Upper lobe of right lung (tissue), 1 donor: Measurements from ENCODE around the gene EPOP. TPM values are rescaled to one million over a fixed set of nuclear protein-coding genes. Genes with fewer than 3 reads are reported as not detected.

Source experiments
- ATAC-seq: fragments of 200-7000 bp; cut with Tn5 transposase; one replicate; pipeline ENCODE4 v1.9.1; 2020; ENCODE audit warnings: mild to moderate bottlenecking, moderate library complexity
- DNase-seq: peaks from one replicate; pipeline ENCODE4 v3.0.0-alpha.2; 2020
- H3K27ac ChIP-seq: fragments of 200-600 bp; one replicate; pipeline ENCODE4 v1.8.0; 2022
- H3K27me3 ChIP-seq: fragments of 200-600 bp; one replicate; pipeline ENCODE4 v1.8.0; 2022; ENCODE audit warnings: mild to moderate bottlenecking
- H3K36me3 ChIP-seq: fragments of 200-600 bp; one replicate; pipeline ENCODE4 v1.8.0; 2022
- H3K4me1 ChIP-seq: fragments of 200-600 bp; one replicate; pipeline ENCODE4 v1.8.0; 2022
- H3K4me3 ChIP-seq: fragments of 200-600 bp; one replicate; pipeline ENCODE4 v1.8.0; 2022; ENCODE audit warnings: mild to moderate bottlenecking
- H3K9me3 ChIP-seq: fragments of 200-600 bp; one replicate; pipeline ENCODE4 v1.8.0; 2022
- intact Hi-C: fragments of 100-400 bp; cut with DNase I; formaldehyde crosslinking; loops from one replicate; pipeline ENCODE4 v1.11.0; 2022
- total RNA-seq: library from RNA; stranded (reverse); fragmentation: NEBNext Ultra II Directional; extraction: Animal tissue kit (Norgen Biotek cat#: 25700); gene quantifications from one replicate; pipeline ENCODE4 v1.2.1, GENCODE V29; 2021
- TF ChIP-seq, protein P1 (sequence below): fragments of 200-600 bp; IDR thresholded peaks from one replicate; pipeline ENCODE4 v1.8.0; 2022; ENCODE audit warnings: antibody characterized with exemption
- donor health status: DM: no; HTN: yes; CAD: no; lungs with severe emphysema.

The EPOP gene
- total RNA-seq, 1 donor from 2014 or later: 2.1 TPM

DNA sequence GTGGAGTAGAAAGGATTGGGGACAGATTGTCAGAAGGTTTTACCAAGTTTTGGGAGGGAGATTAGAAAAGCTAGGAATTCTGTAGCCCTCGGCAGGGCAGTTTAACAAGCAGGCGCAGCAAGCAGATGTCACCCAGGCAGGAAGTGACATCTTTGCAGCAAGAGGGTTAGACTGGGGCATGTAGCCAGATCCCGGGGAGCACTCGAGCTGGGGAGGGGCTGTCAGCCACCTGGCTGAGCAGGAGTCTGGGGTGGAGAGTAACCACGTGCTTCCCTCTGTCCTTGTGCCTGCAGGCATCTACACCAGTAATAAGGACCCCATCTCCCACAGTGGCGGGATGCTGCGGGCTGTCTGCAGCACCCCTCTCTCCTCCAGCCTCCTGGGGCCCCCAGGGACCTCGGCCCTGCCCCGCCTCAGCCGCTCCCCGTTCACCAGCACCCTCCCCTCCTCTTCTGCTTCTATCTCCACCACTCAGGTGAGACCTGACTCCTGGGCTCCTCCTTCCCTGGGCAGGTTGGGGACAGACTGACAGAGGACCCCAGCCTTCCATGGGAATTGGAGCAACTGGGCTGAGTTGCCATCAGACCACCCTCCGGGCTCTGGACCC is 42.5 kb upstream of the EPOP start:
- ATAC-seq: no peak
- Histone ChIP-seq H3K4me3 (no peak overlapping the region), H3K9me3 (no peaks in the 10 kb centered on the region), H3K36me3 (peaks cover 92% of the 10 kb centered on the region), H3K27ac (no peak overlapping the region), H3K4me1 (no peaks in the 10 kb centered on the region), H3K27me3 (no peaks in the 10 kb centered on the region)
- intact Hi-C loops: no loop called here
- TF ChIP-seq, protein P1, sequence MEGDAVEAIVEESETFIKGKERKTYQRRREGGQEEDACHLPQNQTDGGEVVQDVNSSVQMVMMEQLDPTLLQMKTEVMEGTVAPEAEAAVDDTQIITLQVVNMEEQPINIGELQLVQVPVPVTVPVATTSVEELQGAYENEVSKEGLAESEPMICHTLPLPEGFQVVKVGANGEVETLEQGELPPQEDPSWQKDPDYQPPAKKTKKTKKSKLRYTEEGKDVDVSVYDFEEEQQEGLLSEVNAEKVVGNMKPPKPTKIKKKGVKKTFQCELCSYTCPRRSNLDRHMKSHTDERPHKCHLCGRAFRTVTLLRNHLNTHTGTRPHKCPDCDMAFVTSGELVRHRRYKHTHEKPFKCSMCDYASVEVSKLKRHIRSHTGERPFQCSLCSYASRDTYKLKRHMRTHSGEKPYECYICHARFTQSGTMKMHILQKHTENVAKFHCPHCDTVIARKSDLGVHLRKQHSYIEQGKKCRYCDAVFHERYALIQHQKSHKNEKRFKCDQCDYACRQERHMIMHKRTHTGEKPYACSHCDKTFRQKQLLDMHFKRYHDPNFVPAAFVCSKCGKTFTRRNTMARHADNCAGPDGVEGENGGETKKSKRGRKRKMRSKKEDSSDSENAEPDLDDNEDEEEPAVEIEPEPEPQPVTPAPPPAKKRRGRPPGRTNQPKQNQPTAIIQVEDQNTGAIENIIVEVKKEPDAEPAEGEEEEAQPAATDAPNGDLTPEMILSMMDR: no peak
- no peak for DNase-seq

DNA sequence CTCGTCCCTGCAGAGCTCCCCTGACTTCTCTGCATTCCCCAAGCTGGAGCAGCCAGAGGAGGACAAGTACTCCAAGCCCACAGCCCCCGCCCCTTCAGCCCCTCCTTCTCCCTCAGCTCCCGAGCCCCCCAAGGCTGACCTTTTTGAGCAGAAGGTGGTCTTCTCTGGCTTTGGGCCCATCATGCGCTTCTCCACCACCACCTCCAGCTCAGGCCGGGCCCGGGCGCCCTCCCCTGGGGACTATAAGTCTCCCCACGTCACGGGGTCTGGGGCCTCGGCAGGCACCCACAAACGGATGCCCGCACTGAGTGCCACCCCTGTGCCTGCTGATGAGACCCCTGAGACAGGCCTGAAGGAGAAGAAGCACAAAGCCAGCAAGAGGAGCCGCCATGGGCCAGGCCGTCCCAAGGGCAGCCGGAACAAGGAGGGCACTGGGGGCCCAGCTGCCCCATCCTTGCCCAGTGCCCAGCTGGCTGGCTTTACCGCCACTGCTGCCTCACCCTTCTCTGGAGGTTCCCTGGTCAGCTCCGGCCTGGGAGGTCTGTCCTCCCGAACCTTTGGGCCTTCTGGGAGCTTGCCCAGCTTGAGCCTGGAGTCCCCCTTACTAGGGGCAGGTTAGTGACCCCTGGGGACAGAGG is 41.7 kb upstream of the EPOP start:
- ATAC-seq (no peak), DNase-seq (no peak)
- no peaks in the 10 kb centered on the region for H3K4me1 ChIP-seq
- H3K4me3 ChIP-seq: no peak overlapping the region
- H3K9me3 ChIP-seq: no peaks in the 10 kb centered on the region
- intact Hi-C loops: no loop called here
- TF ChIP-seq, protein P1: no peak
- H3K27me3 ChIP-seq: no peaks in the 10 kb centered on the region
- peaks cover 92% of the 10 kb centered on the region for H3K36me3 ChIP-seq
- no peak overlapping the region for H3K27ac ChIP-seq

DNA sequence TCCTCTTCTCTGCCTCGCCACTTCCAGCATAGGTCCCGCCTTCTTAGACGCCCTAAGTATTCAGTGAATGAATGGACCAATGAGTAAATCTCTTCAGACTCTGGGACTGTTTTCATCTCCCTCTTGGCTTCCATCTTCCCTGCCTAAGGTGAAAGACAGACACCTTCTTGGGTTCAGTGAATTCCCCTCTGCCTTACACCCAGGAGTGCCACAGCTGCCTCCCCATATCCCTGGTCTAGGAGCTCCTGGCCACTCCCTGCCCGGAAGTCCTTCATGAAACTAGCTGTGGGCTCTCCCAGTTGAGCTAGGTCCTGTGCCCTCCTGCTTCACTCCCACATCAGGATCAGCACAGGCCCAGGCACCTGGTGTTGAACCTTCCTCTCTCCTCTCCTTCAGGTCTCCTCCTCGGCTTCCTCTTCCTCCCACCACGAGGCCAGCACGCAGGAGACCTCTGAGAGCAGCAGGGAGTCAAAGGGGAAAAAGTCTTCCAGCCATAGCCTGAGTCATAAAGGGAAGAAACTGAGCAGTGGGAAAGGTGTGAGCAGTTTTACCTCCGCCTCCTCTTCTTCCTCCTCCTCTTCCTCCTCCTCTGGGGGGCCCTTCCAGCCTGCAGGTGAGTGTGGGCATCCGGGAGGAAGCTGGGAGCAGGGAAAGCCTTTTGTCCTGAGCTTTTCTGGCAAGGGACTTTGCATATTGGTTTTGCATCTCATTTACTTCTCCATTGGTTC is 40.6 kb upstream of the EPOP start:
- no peak for ATAC-seq
- H3K9me3 ChIP-seq: no peaks in the 10 kb centered on the region
- no peak overlapping the region for H3K4me3 ChIP-seq
- no peaks in the 10 kb centered on the region for H3K4me1 ChIP-seq
- H3K27me3 ChIP-seq: no peaks in the 10 kb centered on the region
- intact Hi-C loops: no loop called here
- H3K27ac ChIP-seq: no peak overlapping the region
- DNase-seq: no peak
- TF ChIP-seq, protein P1: no peak
- peaks cover 84% of the 10 kb centered on the region for H3K36me3 ChIP-seq

DNA sequence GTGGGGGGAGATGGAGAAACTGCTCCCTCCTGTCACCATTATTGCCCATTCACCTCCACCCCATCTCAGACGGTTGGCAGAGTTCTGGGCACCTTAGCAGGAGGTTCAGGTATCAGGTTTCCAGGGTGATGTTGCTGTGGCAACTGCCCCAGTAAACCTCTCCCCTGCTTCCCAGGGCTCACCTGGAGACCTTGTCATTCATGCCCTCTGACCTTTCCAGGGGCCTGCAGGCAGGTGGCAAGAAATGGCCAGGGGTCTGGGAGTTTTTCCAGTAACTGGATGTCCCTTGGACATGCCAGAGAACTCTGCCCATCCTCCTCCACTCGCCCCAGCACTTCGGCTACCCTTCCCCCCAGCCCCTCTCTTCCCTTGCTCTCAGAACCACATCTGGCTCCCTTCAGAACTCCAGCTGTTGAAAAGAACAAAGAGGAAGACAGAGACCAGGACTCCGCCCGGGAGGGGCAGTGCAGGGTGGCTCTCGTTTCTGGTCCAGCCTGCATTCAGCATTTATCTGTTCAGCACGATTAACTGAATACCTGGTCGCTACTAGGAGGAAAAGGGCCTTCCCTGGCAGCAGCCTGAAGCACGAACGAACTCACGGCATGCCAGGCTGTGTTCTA is 38.8 kb upstream of the EPOP start:
- DNase-seq (no peak), ATAC-seq (no peak)
- H3K9me3 ChIP-seq: no peaks in the 10 kb centered on the region
- no peak overlapping the region for H3K27ac ChIP-seq
- H3K4me3 ChIP-seq: no peak overlapping the region
- peaks cover 87% of the 10 kb centered on the region for H3K36me3 ChIP-seq
- intact Hi-C loops: no loop called here
- H3K27me3 ChIP-seq: no peaks in the 10 kb centered on the region
- no peaks in the 10 kb centered on the region for H3K4me1 ChIP-seq
- TF ChIP-seq, protein P1: no peak

DNA sequence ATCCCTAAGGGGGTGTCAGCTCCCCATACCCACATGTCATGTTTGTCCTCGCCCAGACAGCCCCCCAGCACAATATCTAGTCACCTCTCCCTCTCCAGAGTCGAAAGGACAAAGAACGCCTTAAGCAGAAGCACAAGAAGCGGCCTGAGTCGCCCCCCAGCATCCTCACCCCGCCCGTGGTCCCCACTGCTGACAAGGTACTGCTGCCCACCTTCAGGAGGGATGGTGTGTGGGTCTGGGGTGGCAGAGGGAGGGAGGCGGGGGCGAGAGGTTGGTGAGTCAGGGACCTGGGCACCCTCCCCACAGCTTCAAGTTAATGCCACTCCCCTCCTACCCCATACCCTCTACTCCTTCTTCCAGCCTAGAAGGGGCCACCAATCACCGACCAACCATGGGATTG is 37.8 kb upstream of the EPOP start:
- Histone ChIP-seq H3K27me3 (no peaks in the 10 kb centered on the region), H3K4me3 (no peak overlapping the region), H3K36me3 (peaks cover 79% of the 10 kb centered on the region), H3K9me3 (no peaks in the 10 kb centered on the region), H3K27ac (no peak overlapping the region), H3K4me1 (peaks cover 5% of the 10 kb centered on the region)
- intact Hi-C loops: no loop called here
- TF ChIP-seq, protein P1: no peak
- no peak for DNase-seq
- no peak for ATAC-seq
